Brain pericyte (primary cell): ENCODE results near the gene SIRPG.
"Not testable (repeated sequence)": the region's sequence is repeated elsewhere in the genome, so short reads cannot be mapped to it uniquely, and the experiment has no call there.

Experiments
- DNase-seq: peaks from one replicate; pipeline ENCODE4 v3.0.0-alpha.2; 2012; ENCODE audit warnings: low read depth, low spot score

SIRPG gene

DNA sequence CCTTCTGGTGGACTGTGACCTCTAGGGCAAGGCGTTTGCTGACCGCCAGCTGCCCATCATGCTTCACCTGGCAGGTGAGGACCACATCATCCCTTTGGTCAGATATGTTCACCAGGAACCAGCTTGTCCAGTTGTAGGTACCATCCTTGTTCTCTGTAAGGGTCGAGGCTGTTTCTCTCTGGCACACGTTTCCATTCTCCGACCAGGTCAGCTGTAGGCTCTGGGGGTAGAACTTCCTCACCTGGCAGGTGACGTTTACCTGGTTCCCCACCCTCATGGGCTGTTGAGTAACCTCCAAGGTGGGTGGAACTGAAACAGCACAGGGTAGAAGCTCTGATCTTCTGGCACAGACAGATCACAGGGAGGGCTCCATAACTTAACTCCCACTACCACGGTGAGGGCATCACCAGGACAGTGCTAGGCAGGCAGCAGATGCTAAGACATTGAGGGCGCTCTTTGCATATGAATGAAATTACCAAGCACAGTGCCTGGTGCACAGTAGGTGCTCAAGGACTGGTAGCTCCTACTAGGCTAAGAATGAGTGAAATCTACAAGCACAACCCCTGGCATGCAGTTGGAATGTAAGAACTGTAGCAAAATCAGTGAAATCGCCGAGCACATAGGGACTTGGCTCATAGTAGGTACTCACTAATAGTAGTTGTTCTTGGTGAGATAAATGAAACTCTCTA is 22.1 kb downstream of the SIRPG start:
- DNase-seq = no peak

DNA sequence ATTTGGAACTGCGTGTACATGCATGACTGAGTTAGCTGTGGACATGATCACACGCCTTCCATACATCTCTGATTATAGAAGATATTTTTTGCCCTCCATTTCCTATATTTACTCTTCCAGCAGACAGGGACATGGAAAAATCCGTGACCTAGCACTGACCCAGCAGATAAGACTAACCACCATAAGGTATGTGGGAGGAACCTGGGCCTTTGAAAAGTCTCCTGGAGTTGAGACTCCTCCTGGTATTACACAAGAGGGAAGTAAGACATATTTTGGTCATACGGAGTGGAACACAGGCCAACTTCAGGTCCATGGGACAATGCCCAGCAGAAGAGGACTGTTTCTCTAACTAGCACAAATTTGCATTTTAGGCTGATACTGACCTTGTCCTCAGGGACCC is 24.0 kb downstream of the SIRPG start:
- DNase-seq = no peak

DNA sequence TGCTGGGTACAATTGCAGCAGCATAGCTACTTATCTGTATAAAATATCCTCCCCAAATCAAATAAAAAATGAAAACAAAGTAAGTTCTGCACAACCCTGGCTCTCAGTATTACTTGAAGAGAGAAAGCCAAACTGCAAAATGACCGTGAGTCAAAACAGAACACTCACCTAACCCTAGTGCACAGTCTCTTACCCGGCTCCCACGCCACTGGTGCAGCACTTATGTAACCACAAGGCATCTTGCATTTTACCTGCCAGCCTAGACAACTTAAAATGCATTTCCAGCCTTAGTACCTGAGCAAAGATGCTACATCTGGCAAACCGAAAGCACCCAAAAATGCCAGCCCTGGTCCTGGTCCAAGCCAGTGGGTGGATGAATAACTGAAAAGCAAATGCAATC is 25.4 kb downstream of the SIRPG start:
- DNase-seq = no peak

DNA sequence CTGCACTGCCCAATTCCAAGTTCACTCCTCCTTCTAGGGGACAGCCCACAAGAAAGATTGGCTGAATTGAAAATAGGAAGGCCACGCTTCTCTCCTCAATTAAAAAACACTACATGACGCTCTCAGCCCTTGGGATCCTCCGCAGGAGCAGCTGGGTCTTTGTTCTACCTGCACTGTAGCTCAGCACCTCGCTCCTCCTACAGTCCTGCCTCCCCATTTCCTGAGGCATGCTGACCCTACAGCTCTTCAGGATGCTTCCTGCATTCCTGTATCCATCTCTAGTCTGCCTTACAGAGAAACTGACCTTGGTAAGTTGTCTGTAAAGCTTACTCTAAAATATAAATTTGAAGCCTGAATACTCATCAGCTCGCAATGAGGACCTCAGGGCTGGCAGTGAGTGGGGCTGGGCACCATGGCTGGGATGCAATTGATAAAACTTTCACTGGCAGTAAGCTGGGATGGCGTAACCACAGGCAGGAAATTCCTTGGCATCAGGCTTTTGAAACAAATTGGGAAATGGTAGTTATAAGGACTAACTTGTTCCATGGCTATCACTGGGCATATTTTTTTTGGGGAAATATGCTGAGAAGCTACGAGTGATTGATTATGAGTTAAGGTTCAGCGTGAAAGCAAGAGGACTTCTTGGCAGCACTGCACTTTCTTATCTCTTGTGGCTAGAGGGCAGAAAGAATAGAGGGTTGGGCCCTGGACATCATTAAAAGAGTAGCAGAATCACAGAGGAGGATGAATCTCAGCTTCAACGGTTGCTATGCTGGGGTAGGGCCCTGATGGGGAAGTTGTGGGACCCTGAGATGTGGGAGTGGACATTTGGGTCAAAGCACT is 26.0 kb downstream of the SIRPG start:
- DNase-seq = no peak

DNA sequence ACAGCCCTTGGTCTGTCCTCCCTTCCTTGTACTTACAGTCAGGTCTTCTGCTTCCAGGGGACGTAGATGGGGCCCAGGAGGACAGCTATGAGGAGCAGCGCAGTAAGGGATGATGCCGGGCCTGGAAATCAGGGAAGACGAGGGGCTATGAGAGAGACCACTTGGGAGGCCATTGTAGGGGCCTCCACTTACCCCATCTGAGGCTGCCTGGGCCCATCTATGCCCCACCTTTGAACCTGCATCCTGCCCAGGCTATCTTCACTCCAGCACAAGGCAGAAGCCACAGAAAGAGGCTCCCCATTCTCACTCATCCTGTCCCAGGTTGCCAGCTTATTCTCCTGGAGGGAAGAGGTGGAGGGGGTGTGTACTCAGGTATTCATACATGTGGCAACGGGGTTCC is 27.4 kb downstream of the SIRPG start:
- DNase-seq = no peak

DNA sequence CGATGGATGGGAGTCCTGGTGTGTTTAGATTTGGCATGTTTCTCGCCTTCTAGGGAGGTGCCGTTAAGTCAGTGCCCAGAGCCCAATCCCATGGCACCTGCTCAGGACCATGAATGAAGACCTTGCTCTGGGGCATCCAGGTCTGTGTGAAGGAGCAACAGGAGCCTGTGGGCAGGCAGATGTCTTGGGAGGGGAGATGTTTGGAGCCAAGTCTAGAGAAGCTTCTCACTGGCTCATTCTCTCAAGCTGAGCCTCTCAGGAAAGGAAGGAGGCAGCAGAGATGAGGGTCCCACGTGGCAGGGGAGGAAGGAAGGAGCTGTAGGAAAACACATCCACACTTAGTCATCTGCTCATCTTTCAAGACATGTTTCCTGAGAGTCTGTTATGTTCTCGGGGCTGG is 28.3 kb downstream of the SIRPG start:
- no peak for DNase-seq

DNA sequence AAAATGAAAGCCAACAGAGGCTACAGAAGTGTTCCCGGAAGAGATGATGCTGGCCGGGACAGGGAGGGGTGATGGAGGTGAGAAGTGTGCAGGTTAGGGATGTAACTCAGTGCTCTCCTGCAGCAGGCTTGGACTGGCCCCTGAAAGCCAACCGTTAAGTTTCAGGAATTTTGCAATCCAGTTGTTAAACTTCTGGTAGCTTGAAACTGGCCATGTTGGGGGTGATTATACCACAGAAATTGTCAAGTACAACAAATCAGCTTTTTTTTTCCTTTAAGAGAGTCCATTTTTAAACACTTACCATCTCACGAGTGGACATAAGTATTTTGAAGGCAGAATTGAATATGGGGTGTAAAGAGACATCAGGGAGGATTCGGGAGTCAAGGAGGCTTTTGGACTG is 29.0 kb downstream of the SIRPG start:
- DNase-seq = no peak

DNA sequence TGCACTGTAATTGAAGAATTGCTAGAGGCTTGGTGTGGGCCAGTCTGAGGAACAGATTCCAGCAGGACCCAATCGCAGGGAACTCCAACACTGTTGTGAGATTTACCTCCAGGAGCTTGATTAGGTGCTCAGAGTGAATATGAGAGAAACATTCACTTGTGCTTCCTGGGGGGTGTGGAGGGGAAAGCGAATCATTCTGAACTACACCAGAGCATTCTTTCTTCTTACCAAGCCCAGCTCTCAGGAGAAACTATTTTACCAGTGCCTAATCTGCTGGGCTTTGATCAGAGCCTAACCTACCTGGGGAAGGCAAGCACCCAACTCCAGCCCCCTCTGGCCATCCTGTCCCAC is 30.4 kb downstream of the SIRPG start:
- DNase-seq = no peak

DNA sequence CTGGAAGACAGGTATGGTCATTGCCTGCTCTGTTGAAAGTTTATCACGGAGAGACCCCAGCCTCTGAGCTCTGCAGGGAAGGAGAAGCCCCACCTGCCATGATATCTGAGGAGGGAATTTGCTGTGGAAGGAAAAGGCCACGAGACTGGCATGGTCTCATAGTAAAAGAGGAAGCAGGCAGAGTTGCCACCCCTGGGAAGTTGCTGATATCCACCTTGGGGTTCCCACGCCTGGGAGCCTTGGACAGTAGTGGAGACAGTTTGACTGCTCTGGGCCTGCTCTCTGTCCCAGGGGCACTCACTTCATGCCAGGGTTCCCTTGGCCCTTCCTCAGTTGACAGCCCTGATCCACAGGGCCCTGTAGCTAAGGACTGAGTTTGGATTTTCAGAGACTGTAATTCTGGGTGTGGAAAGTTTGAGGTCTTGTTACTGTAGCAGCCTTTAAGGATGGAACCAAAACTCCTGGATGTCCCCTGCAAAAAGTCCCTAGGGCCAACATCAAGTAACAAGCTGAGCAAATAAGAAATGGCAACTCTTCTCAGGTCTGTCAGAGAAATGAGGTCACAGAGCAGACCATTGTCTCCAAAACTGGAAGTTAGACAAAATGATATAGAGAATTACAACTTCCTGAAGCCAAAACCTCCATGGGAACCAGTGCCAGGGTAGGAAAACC is 30.9 kb downstream of the SIRPG start:
- DNase-seq = no peak

DNA sequence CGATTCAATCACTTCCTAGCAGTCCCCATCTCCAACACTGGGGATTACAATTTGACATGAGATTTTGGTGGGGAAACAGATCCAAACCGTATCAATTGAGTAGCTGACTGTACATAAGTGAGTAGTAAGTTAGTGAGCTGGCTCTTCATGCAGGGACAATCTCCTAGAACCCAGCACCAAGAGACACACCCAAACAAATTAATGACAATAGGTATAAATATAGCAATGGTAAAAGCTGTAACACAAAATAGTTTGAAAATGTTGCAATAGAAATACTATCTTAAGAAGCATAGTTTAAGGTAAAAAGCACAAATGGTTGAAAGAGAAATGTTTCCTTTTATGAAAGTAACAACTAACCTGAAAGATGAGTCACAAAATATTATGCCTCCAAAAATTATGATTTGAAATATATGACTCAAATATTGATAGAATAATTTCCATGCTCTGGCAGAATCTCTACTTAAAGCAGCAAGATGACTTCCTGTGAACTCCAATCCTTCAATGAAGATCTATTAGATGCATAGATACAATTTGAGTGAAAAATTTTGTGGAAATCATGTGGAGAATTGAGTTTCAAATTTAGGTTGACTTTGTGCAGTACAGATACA is 32.4 kb downstream of the SIRPG start:
- no peak for DNase-seq

DNA sequence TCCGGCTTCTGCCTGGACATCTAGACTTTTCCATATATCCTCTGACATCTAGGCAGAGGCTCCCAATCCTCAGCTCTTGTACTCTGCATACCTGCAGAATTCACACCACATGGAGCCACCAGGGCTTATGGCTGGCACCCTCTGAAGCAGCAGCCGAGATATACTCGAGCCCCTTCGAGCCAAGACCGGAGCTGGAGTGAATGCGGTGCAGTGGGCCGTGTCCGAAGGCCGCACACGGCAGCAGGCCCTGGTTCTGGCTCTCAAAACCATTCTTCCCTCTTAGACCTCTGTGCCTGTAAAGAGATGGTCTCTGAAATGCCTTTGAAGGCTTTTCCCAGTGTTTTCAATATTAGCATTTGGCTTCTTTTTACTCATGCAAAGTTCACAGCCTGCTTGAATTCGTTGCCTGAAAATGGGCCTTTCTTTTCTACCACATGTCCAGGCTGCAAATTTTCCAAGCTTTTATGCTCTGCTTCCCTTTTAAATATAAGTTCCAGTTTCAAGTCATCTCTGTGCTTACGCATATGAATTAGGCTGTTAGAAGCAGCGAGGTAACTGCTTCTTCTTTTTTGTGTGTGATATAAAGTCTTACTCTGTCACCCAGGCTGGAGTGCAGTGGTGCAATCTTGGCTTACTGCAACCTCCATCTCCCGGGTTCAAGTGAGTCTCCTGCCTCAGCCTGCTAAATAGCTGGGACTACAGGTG is 33.9 kb downstream of the SIRPG start:
- no peak for DNase-seq

DNA sequence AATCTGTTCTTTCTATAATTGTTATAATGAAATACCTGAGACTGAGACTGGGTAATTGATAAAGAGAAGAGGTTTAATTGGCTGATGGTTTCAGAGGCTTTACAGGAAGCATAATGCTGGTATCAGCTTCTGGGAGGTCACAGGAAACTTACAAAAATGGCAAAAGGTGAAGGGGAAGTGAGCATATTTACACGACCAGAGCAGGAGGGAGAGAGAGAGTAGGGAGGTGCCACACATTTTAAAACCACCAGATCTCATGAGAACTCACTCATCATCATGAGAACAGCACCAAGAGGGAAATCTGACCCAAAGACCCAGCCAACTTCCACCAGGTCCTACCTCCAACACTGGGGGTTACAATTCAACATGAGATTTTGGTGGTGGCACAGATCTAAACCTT is 35.1 kb downstream of the SIRPG start:
- DNase-seq = no peak

DNA sequence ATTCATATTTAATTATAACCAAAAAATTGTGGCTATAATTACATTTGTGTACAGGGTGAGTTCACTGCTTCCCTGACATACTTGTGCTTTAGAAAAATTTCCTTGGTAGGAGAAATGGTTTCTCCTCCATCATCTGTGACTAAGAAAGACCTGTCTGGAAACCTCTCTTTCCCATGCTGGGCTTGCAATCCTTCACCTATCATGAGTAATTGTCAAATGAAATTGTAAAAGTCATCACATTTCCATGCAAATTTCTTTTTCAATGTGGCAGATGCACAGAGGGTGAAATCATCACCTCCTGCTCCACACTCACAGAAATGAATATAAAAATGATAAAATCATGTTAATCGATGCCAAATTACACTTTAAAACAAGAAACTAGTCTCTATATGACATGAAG is 36.3 kb downstream of the SIRPG start:
- no peak for DNase-seq

DNA sequence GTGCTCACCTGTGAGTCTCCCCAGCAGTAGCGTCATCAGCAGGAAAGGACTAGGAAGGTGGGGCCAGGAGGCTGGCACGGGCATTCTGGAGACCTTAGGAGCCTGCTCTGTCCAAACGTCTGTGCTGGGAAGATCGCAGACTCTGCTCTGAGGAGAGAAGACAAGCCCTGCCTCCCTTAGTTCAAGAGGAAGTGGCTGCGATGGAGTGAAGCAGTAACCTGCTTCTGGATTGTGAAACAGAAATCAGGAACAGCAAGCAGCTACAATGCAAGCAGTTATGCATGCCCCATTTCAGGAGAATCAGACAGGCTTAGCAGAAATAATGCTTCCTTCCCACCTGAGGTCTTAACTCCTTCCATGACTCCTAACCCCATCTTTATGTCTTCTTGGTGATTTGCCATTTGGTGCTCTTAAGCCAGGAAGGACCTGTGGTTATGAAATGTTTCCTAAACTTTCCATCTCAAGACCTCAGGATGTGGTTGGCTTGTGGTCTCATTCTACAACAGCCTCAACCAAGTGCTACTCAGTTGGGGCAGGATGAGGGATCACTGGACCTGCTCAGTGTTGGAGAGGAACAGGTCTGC is 37.6 kb downstream of the SIRPG start, which contains the start of gene SIRPB1:
Gene SIRPB1 (minus strand): TSS at position 149 of the 584 bp plus-strand sequence. CDS start 65 bp downstream, at position 84.
- DNase-seq = no peak

DNA sequence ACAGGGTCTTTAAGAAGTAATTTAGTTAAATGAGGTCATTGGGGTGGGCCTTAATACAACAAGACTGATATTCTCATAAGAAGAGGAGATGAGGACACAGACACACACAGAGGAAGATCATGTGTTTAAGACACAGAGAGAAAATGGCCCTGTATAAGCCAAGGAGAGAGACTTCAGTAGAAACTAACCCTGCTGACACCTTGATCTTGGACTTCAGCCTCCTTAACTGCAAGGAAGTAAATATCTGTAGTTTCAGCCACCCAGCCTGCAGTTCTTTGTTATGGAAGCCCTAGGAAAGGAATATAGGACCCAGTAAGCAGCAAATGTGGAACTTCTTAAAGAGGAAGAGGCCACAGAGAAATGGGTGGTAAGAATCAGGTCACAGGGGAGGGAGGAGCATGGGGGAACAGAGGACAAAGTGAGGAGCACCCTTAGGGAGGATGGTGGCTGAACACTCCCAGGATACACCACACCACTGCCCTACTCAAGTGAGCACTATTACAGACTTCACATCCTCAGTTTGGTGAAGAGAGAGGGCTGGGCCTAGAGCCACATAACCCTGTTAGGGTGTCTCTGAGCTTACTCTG is 38.5 kb downstream of the SIRPG start:
- DNase-seq = no peak

DNA sequence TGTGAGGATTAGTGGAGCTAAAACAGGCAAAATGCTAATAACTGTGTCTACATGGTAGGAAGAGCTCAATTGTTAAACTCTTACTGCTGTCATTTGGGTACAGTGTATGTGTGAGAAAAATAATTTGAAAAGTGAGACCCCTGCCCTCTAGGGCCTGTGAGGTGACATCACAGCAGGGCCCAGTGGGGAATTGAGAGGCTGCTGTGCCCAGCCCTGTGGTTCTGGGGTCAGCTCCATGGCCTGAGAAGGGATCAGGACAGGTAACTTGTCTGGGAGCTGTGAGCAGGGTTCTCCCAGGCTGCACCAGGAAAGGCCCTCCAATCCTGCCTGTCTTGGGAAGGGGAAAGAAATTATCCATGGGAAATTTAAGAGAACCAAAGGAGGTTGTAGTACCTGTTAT is 39.1 kb downstream of the SIRPG start:
- no peak for DNase-seq

DNA sequence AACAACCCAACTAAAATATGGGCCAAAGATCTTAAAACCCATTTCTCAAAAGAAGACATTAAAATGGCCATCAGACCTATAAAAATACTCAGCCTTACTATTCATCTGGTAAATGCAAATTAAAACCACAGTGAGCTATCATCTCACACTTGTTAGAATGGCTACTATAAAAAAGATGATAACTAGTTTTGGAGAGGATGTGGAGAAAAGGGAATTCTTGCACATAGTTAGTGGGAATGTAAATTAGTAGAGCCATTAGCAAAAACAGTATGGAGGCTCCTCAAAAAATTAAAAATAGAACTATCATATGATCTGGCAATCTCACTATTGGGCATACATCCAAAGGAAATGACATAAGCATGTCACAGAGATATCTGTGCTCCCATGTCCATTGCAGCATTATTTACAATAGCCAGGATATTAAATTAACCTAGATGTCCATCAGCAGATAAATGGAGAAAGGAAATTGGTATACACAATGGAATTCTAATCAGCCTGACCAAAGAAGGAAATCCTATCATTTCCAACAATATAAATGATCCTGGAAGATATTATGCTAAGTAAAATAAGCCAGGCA is 40.6 kb downstream of the SIRPG start:
- no peak for DNase-seq

DNA sequence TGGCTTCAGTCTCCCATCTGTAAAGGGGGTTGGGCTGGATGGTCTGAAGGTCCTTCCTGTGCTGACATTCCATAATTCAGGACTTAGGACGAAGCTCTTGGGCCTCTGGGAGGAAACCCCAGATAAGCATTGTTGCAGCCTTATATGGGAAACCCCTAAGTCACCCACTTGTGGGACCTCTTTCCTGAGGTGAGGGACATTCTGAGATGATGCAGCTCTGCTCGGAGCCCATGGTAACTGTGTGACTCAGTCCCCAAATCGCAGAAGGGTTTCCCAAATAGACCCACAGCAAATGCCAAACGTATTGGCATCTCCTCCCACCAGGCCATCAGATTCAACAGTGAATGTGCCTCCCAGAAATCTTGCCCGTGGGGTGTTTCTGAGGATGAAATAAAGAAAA is 47.2 kb downstream of the SIRPG start:
- DNase-seq = not testable (repeated sequence)

DNA sequence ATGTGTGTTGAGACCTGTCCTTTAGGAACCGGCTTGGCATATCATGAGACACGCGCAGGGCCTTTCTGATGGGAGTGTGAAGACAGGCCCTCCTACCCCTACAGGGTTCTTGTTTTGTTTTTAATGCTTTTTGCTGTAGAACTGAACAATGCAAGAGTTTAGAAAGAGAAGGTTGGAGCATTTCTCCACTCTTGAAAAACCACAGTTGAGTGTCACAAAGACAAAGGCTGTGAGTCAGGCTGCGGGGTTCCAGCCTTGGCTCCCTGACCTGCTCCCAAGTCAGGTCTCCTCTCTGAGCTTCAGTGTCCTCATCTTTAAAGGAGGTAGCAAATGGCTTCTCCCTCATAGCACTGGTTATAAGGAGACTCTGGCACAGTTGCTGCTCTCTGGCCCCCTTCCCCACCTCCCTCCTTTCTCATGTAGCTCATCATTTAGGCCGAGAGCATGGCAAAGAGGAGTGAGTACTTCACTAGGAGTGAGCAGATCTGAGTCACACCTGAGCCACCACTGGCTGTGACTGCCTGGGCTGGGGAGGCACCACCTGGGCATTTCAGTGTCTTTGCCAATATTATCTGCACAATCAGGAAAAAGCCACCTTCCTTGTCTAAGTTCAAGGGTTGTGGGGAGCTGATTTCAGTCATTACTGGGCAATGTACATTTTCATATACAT is 48.8 kb downstream of the SIRPG start:
- not testable (repeated sequence) for DNase-seq

DNA sequence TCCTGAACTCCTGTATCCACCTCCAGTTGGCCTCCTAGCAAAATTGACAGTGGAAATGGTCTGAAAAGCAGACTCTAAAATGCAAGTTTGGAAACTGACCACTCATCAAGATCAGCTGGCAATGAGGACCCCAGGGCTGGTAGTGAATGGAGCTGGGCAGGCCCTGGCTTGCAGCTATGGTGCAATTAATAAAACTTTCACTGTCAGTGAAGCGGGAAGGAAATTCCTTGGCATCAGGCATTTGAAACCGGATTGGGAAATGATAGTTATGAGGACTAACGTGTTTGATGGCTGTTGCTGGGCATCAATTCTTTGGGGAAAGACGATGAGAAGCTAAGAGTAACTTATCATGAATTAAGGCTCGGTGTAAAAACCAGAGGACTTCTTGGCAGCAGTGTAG is 56.8 kb downstream of the SIRPG start:
- DNase-seq = no peak
